Mammary epithelial cell (primary cell): ENCODE data around the gene STXBP5.

ENCODE experiments used
- EZH2 ChIP-seq: IDR thresholded peaks from 2 replicates; pipeline ENCODE4 v1.6.1; 2012; ENCODE audit warnings: low read length, inconsistent platforms, borderline replicate concordance
- TF ChIP-seq, protein P1 (sequence below), 2 donors: IDR thresholded peaks in 1 of 2; conservative IDR thresholded peaks in 1 of 2; 2 replicates each; pipeline ENCODE4 v1.5.1; 2011 to 2012; ENCODE audit warnings: inconsistent platforms in 2 of 2, low read length in 2 of 2, mild to moderate bottlenecking in 2 of 2, control low read depth in 1 of 2, low read depth in 1 of 2; ENCODE audit not compliant: insufficient read depth in 1 of 2; ENCODE audit errors: extremely low read depth in 1 of 2

DNA sequence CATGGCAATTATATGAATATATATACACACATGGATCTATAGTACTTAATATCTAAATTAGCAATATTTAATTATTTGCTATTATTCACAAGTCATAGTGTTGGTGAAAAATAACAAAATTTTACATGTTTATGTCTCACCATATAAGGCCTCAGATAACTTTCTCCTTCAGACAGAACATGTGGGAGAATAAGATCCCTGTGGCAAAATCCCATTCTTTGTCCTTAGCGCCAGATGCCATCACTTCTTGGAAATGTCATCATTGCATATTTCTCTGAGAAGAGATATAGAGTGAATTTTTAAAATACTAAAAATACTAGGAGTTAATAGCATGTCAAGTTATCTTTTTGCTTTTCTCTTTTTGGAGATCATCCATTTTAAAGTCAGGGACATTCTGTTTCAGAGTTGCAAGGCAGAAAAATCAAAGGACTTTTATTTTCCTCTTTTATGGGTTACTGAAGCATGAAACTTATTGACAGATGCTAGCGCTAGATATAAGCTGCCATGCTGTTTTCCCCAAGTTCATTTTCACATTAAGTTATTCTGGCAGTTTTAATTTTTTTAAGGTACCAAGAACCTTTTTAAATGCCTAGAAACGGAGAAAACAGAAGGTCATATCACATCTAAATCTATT, 30.4 kb upstream of the STXBP5 start:
- TF ChIP-seq, protein P1, sequence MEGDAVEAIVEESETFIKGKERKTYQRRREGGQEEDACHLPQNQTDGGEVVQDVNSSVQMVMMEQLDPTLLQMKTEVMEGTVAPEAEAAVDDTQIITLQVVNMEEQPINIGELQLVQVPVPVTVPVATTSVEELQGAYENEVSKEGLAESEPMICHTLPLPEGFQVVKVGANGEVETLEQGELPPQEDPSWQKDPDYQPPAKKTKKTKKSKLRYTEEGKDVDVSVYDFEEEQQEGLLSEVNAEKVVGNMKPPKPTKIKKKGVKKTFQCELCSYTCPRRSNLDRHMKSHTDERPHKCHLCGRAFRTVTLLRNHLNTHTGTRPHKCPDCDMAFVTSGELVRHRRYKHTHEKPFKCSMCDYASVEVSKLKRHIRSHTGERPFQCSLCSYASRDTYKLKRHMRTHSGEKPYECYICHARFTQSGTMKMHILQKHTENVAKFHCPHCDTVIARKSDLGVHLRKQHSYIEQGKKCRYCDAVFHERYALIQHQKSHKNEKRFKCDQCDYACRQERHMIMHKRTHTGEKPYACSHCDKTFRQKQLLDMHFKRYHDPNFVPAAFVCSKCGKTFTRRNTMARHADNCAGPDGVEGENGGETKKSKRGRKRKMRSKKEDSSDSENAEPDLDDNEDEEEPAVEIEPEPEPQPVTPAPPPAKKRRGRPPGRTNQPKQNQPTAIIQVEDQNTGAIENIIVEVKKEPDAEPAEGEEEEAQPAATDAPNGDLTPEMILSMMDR (conservative IDR thresholded peaks at IDR 0.05 in 1 of 2, IDR thresholded peaks at IDR 0.05 in 1 of 2; ENCODE audit: extremely low read depth in 1 of 2, insufficient read depth in 1 of 2, low read depth in 1 of 2, low read length in 2 of 2): no peak
- TF ChIP-seq EZH2: no peak
